Keratinocyte (primary cell): ENCODE data around the gene ADNP2. TPM values are rescaled to one million over a fixed set of nuclear protein-coding genes. Genes with fewer than 3 reads are reported as not detected.
A peak's percentile ranks its signal among the peaks of the same experiment; 100 is the strongest.

ENCODE experiments used
- DNase-seq: peaks from one replicate; pipeline ENCODE4 v3.0.0-alpha.2; 2011; ENCODE audit warnings: low read depth, missing footprints, low spot score
- FAIRE-seq: peaks from 2 replicates; lab custom pipeline; 2011; peaks lifted over from hg19 to GRCh38; lab: Jason Lieb, UNC
- H2AFZ ChIP-seq: 2 replicates; pipeline ENCODE4 v1.6.0; 2012; ENCODE audit warnings: low read length, control low read depth, inconsistent platforms; ENCODE audit not compliant: control insufficient read depth
- H3K27ac ChIP-seq: 2 replicates; pipeline ENCODE4 v1.5.1; 2011; ENCODE audit warnings: low read length; ENCODE audit not compliant: control insufficient read depth, insufficient read depth
- H3K27me3 ChIP-seq: 3 replicates; pipeline ENCODE4 v1.6.0; 2011; ENCODE audit warnings: low read length; ENCODE audit not compliant: control insufficient read depth, insufficient read depth; ENCODE audit errors: extremely low read depth
- H3K36me3 ChIP-seq, 2 experiments: 2 replicates in 1 of 2; 3 replicates in 1 of 2; pipeline ENCODE4 v1.5.1; 2011; ENCODE audit warnings: low read length in 2 of 2, mild to moderate bottlenecking in 1 of 2; ENCODE audit not compliant: control insufficient read depth in 2 of 2, insufficient read depth in 2 of 2; ENCODE audit errors: extremely low read depth in 1 of 2
- H3K4me1 ChIP-seq: 3 replicates; pipeline ENCODE4 v1.5.1; 2011; ENCODE audit warnings: low read length; ENCODE audit not compliant: control insufficient read depth, insufficient read depth; ENCODE audit errors: extremely low read depth
- H3K4me2 ChIP-seq: 3 replicates; pipeline ENCODE4 v1.6.0; 2011; ENCODE audit warnings: low read depth, low read length; ENCODE audit not compliant: control insufficient read depth, insufficient read depth; ENCODE audit errors: extremely low read depth
- H3K4me3 ChIP-seq, 3 experiments: fragments of 200-600 bp in 1 of 3; sonication (generic) in 1 of 3; 2 replicates in 2 of 3; 3 replicates in 1 of 3; pipeline ENCODE4 v1.5.1; 2011 to 2016; ENCODE audit warnings: low read length in 3 of 3, mild to moderate bottlenecking in 3 of 3, control low read depth in 2 of 3, inconsistent platforms in 1 of 3, low read depth in 1 of 3, mixed read lengths in 1 of 3, mixed run types in 1 of 3, moderate library complexity in 1 of 3; ENCODE audit not compliant: control insufficient read depth in 2 of 3, insufficient read depth in 2 of 3; ENCODE audit errors: extremely low read depth in 1 of 3
- H3K79me2 ChIP-seq: 2 replicates; pipeline ENCODE4 v1.6.0; 2012; ENCODE audit warnings: low read length; ENCODE audit not compliant: control insufficient read depth, insufficient read depth
- H3K9ac ChIP-seq: 3 replicates; pipeline ENCODE4 v1.6.0; 2011; ENCODE audit warnings: low read length; ENCODE audit not compliant: control insufficient read depth, insufficient read depth; ENCODE audit errors: extremely low read depth
- H3K9me1 ChIP-seq: 3 replicates; pipeline ENCODE4 v1.6.0; 2011; ENCODE audit warnings: low read length; ENCODE audit not compliant: control insufficient read depth, insufficient read depth; ENCODE audit errors: extremely low read depth
- H3K9me3 ChIP-seq: 2 replicates; pipeline ENCODE4 v1.5.1; 2012; ENCODE audit warnings: low read depth, low read length; ENCODE audit not compliant: control insufficient read depth
- H4K20me1 ChIP-seq: 3 replicates; pipeline ENCODE4 v1.6.0; 2011; ENCODE audit warnings: low read length; ENCODE audit not compliant: control insufficient read depth, insufficient read depth; ENCODE audit errors: extremely low read depth
- CTCF ChIP-seq, 3 experiments: IDR thresholded peaks in 1 of 3; conservative IDR thresholded peaks in 1 of 3; optimal IDR thresholded peaks in 1 of 3; 2 replicates in 2 of 3; 3 replicates in 1 of 3; pipeline versions ENCODE3 to v1.5.1; 2011; ENCODE audit warnings: low read length in 3 of 3, mild to moderate bottlenecking in 3 of 3, moderate library complexity in 2 of 3, control low read depth in 1 of 3, inconsistent platforms in 1 of 3; ENCODE audit not compliant: insufficient read depth in 2 of 3; ENCODE audit errors: extremely low read depth in 1 of 3
- EZH2 ChIP-seq: IDR thresholded peaks from one replicate; pipeline ENCODE4 v1.6.1; 2012; ENCODE audit warnings: inconsistent platforms, mild to moderate bottlenecking, low read length, moderate library complexity
- dilution Hi-C: fragments of 300-500 bp; cut with MboI; formaldehyde crosslinking; loops from one replicate; pipeline ENCODE4 v1.7.0; 2020; ENCODE audit warnings: low sequenced_read_pairs; ENCODE audit not compliant: extremely low pct_ligation_motif_present
- polyA plus RNA-seq, 5 experiments: library from polyadenylated mRNA; depleted of rRNA in 3 of 5; stranded (reverse) in 3 of 5; stranded (forward) in 1 of 5; unstranded in 1 of 5; fragments of >200 nt; gene quantifications; 1 replicate in 1 of 5; 2 replicates in 3 of 5; 3 replicates in 1 of 5; pipeline versions ENCODE4 v1.2.1 to v1.2.3, GENCODE V29; 2011 to 2012; ENCODE audit warnings: missing spikeins in 2 of 5, low read depth in 1 of 5, low replicate concordance in 1 of 5

The ADNP2 gene
- polyA plus RNA-seq, 1 donor (not counting 4 experiments of a cell fraction or from before 2014, with no cell fraction given): 11.3 TPM

DNA sequence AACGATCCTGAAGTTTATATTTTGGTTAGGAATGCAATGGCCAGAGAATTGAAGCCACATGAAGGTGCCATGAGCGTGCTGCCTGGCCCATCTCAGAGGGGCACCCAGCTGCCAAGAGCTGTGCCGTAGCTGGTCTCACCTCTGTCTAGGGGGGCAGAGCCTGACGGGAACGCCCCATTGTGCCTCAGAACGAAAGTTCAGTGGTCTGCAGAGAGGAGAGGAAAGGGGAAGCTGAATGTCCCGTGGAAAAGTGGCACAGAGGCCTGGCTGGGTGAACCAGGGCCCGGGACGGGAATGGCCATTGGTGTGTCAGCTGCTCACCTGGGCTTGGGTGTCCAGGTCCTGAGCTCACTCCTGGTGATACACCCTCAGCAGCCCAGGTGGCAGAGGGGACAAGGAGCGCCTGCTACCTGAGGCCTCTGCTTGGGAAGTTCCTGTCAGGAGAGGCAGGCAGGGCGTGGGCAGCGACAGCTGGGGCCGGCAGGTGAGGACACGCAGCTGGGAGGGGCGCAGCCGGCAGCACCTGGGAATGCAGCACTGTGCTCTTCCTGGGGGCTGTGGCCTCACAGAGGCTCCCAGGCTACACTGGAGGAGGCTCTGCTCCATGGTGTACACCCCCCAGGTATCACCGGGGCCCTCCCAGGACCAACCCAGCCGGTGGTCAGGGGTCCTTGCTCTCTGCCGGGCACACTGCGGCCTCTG, 70.9 kb downstream of the ADNP2 start:
- peaks cover 13% of the 10 kb centered on the region for H3K9me1 ChIP-seq
- H3K79me2 ChIP-seq: peaks cover 17% of the 10 kb centered on the region
- FAIRE-seq: peak; percentile 92
- dilution Hi-C loops: no loop called here
- peak; percentile 83 for DNase-seq
- no peaks in the 10 kb centered on the region for H4K20me1 ChIP-seq
- H3K4me2 ChIP-seq: peak overlapping the region; percentile 85
- H3K4me3 ChIP-seq: peak overlapping the region in 2 of 3 experiments; percentile 41 to 52
- H2AFZ ChIP-seq: no peak overlapping the region
- H3K27me3 ChIP-seq: no peaks in the 10 kb centered on the region
- H3K4me1 ChIP-seq: peaks cover 58% of the 10 kb centered on the region
- H3K9ac ChIP-seq: peak overlapping the region; percentile 79
- peak overlapping the region; percentile 88 for H3K27ac ChIP-seq
- no peaks in the 10 kb centered on the region for H3K9me3 ChIP-seq
- peak in 2 of 3 experiments; percentile 33 to 52 for TF ChIP-seq CTCF (optimal IDR thresholded peaks at IDR 0.05 in 1 of 3, IDR thresholded peaks at IDR 0.05 in 1 of 3, conservative IDR thresholded peaks at IDR 0.05 in 1 of 3; ENCODE audit: extremely low read depth in 1 of 3, insufficient read depth in 2 of 3, low read length in 3 of 3)
- TF ChIP-seq EZH2: no peak
- no peaks in the 10 kb centered on the region for H3K36me3 ChIP-seq

GRCh38 chr18:80180778-80181564, 71.9 kb downstream of the ADNP2 start:
- dilution Hi-C loops: no loop called here

More at GRCh38 chr18:80180778-80181564, 71.9 kb downstream of the ADNP2 start:
- H3K36me3 ChIP-seq: no peaks in the 10 kb centered on the region
- H3K9ac ChIP-seq: peak overlapping the region; percentile 79
- peak overlapping the region; percentile 85 for H3K4me2 ChIP-seq
- H3K4me1 ChIP-seq: peaks cover 48% of the 10 kb centered on the region
- H4K20me1 ChIP-seq: no peaks in the 10 kb centered on the region
- H3K9me1 ChIP-seq: peaks cover 11% of the 10 kb centered on the region
- no peaks in the 10 kb centered on the region for H3K27me3 ChIP-seq
- no peak for TF ChIP-seq CTCF (optimal IDR thresholded peaks at IDR 0.05 in 1 of 3, IDR thresholded peaks at IDR 0.05 in 1 of 3, conservative IDR thresholded peaks at IDR 0.05 in 1 of 3; ENCODE audit: extremely low read depth in 1 of 3, insufficient read depth in 2 of 3, low read length in 3 of 3)
- no peak for TF ChIP-seq EZH2
- H3K4me3 ChIP-seq: no peak overlapping the region
- DNase-seq: no peak
- H3K9me3 ChIP-seq: no peaks in the 10 kb centered on the region
- FAIRE-seq: no peak
- peak overlapping the region; percentile 88 for H3K27ac ChIP-seq
- H2AFZ ChIP-seq: no peak overlapping the region
- H3K79me2 ChIP-seq: peaks cover 19% of the 10 kb centered on the region
